KG1 (cell line): ENCODE data around the gene ERP29.
"Not testable (repeated sequence)": the region's sequence is repeated elsewhere in the genome, so short reads cannot be mapped to it uniquely, and the experiment has no call there.

ENCODE experiments used
- DNase-seq: peaks from one replicate; lab custom pipeline; 2025; lab: John Stamatoyannopoulos, UW

Gene ERP29

GRCh38 chr12:112036614-112037013 lies 23.4 kb downstream of the ERP29 start:
- DNase-seq, result not testable (repeated sequence)

GRCh38 chr12:112046003-112046402 lies 32.8 kb downstream of the ERP29 start:
- DNase-seq, result no peak

- DNase-seq, result no peak
These were observed 36.1 kb downstream of the ERP29 start for GRCh38 chr12:112049351-112049750.

- DNase-seq, result no peak
These were observed 47.9 kb downstream of the ERP29 start for GRCh38 chr12:112061137-112061536.

- DNase-seq, result no peak
These were observed 50.0 kb downstream of the ERP29 start for GRCh38 chr12:112063273-112063672.

GRCh38 chr12:112066566-112066965 lies 53.3 kb downstream of the ERP29 start:
- no peak for DNase-seq
